SU-DHL-6 (cell line): ENCODE results near the gene TRIP6.

Experiments
- EZH2phosphoT487 ChIP-seq: fragments of 200-600 bp; sonication (generic), shearing (Covaris generic); conservative IDR thresholded peaks from 2 replicates; pipeline ENCODE4 v1.6.1; 2018; ENCODE audit warnings: mild to moderate bottlenecking, antibody characterized with exemption, low read length, moderate library complexity, mixed read lengths
- TF ChIP-seq, protein P1 (sequence below): fragments of 200-600 bp; sonication (generic); IDR thresholded peaks from one replicate; pipeline ENCODE4 v1.5.1; 2017; ENCODE audit warnings: antibody characterized with exemption, mild to moderate bottlenecking, low read length, moderate library complexity; ENCODE audit not compliant: insufficient read depth, poor library complexity, severe bottlenecking

DNA sequence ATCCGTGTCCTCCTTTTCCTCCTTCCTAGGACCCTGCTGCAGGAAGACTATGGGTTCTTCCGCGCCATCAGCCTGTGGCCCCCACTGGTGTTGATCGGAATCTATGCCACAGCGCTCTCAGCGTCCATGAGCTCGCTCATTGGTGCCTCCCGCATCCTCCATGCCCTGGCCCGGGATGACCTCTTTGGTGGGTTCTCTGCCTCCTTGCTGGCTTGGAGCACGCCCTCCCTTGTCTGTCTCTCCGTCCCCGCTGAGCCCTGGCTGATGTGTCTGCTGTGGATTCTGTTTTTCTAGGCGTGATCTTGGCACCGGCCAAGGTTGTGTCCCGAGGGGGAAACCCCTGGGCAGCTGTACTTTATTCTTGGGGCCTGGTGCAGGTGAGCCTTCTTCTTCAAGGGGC lies 7.3 kb upstream of the TRIP6 start:
- TF ChIP-seq, protein P1, sequence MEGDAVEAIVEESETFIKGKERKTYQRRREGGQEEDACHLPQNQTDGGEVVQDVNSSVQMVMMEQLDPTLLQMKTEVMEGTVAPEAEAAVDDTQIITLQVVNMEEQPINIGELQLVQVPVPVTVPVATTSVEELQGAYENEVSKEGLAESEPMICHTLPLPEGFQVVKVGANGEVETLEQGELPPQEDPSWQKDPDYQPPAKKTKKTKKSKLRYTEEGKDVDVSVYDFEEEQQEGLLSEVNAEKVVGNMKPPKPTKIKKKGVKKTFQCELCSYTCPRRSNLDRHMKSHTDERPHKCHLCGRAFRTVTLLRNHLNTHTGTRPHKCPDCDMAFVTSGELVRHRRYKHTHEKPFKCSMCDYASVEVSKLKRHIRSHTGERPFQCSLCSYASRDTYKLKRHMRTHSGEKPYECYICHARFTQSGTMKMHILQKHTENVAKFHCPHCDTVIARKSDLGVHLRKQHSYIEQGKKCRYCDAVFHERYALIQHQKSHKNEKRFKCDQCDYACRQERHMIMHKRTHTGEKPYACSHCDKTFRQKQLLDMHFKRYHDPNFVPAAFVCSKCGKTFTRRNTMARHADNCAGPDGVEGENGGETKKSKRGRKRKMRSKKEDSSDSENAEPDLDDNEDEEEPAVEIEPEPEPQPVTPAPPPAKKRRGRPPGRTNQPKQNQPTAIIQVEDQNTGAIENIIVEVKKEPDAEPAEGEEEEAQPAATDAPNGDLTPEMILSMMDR, result no peak
- no peak for TF ChIP-seq EZH2phosphoT487
